ENCODE data around the gene NRSN1.

Gene NRSN1

GRCh38 chr6:24127316-24127715, 1.3 kb downstream of the NRSN1 start:
- Histone ChIP-seq H3K4me3 (ENCODE audit: insufficient read depth, low read length, poor library complexity, severe bottlenecking) (no peak overlapping the region), H3K27ac (ENCODE audit: low read depth, low read length) (no peak overlapping the region), H3K4me2 (ENCODE audit: low read depth, low read length, poor library complexity, severe bottlenecking) (no peak overlapping the region), H3K36me3 (ENCODE audit: low read length) (no peaks in the 10 kb centered on the region), H4K20me1 (ENCODE audit: low read depth, low read length) (no peaks in the 10 kb centered on the region), H3K27me3 (ENCODE audit: low read length) (no peaks in the 10 kb centered on the region), H2AFZ (ENCODE audit: low read depth, low read length, severe bottlenecking) (no peak overlapping the region), H3F3A (ENCODE audit: insufficient read depth) (no peaks in the 10 kb centered on the region), H3K9me3 (ENCODE audit: insufficient read depth, low read length) (no peaks in the 10 kb centered on the region), H3K9me2 (replicated peaks; ENCODE audit: insufficient read depth, low read length) (no peaks in the 10 kb centered on the region), H3K9ac (ENCODE audit: low read length) (no peak overlapping the region), H3K79me2 (ENCODE audit: insufficient read depth, low read length) (no peaks in the 10 kb centered on the region)
- TF ChIP-seq CTCF (IDR thresholded peaks at IDR 0.05; ENCODE audit: insufficient read depth, low read length, poor library complexity, severe bottlenecking) (no peak), EZH2phosphoT487 (conservative IDR thresholded peaks at IDR 0.05; ENCODE audit: low read length) (no peak)

GRCh38 chr6:24131751-24132150, 5.7 kb downstream of the NRSN1 start:
- TF ChIP-seq CTCF (IDR thresholded peaks at IDR 0.05; ENCODE audit: insufficient read depth, low read length, poor library complexity, severe bottlenecking), result no peak
- no peak for TF ChIP-seq EZH2phosphoT487 (conservative IDR thresholded peaks at IDR 0.05; ENCODE audit: low read length)
- Histone ChIP-seq H3F3A (ENCODE audit: insufficient read depth) (no peaks in the 10 kb centered on the region), H3K27ac (ENCODE audit: low read depth, low read length) (no peak overlapping the region), H3K79me2 (ENCODE audit: insufficient read depth, low read length) (no peaks in the 10 kb centered on the region), H3K9me3 (ENCODE audit: insufficient read depth, low read length) (no peaks in the 10 kb centered on the region), H3K36me3 (ENCODE audit: low read length) (no peaks in the 10 kb centered on the region), H3K27me3 (ENCODE audit: low read length) (no peaks in the 10 kb centered on the region), H3K9me2 (replicated peaks; ENCODE audit: insufficient read depth, low read length) (no peaks in the 10 kb centered on the region), H4K20me1 (ENCODE audit: low read depth, low read length) (no peaks in the 10 kb centered on the region), H3K4me3 (ENCODE audit: insufficient read depth, low read length, poor library complexity, severe bottlenecking) (no peak overlapping the region), H3K4me2 (ENCODE audit: low read depth, low read length, poor library complexity, severe bottlenecking) (no peak overlapping the region), H3K9ac (ENCODE audit: low read length) (no peak overlapping the region), H2AFZ (ENCODE audit: low read depth, low read length, severe bottlenecking) (no peak overlapping the region)

GRCh38 chr6:24139080-24139479, 13.1 kb downstream of the NRSN1 start:
- no peak overlapping the region for H3K4me3 ChIP-seq (ENCODE audit: insufficient read depth, low read length, poor library complexity, severe bottlenecking)
- TF ChIP-seq CTCF (IDR thresholded peaks at IDR 0.05; ENCODE audit: insufficient read depth, low read length, poor library complexity, severe bottlenecking) (no peak), EZH2phosphoT487 (conservative IDR thresholded peaks at IDR 0.05; ENCODE audit: low read length) (no peak)
- H3K36me3 ChIP-seq (ENCODE audit: low read length), result no peaks in the 10 kb centered on the region
- H4K20me1 ChIP-seq (ENCODE audit: low read depth, low read length), result no peaks in the 10 kb centered on the region
- H3F3A ChIP-seq (ENCODE audit: insufficient read depth), result no peaks in the 10 kb centered on the region
- H3K9me3 ChIP-seq (ENCODE audit: insufficient read depth, low read length), result no peaks in the 10 kb centered on the region
- no peak overlapping the region for H3K4me2 ChIP-seq (ENCODE audit: low read depth, low read length, poor library complexity, severe bottlenecking)
- H3K27me3 ChIP-seq (ENCODE audit: low read length), result no peaks in the 10 kb centered on the region
- no peaks in the 10 kb centered on the region for H3K79me2 ChIP-seq (ENCODE audit: insufficient read depth, low read length)
- no peak overlapping the region for H3K9ac ChIP-seq (ENCODE audit: low read length)
- H2AFZ ChIP-seq (ENCODE audit: low read depth, low read length, severe bottlenecking), result no peak overlapping the region
- H3K9me2 ChIP-seq (replicated peaks; ENCODE audit: insufficient read depth, low read length), result no peaks in the 10 kb centered on the region
- H3K27ac ChIP-seq (ENCODE audit: low read depth, low read length), result no peak overlapping the region
